ENCODE results near the gene TCTA.

DNA sequence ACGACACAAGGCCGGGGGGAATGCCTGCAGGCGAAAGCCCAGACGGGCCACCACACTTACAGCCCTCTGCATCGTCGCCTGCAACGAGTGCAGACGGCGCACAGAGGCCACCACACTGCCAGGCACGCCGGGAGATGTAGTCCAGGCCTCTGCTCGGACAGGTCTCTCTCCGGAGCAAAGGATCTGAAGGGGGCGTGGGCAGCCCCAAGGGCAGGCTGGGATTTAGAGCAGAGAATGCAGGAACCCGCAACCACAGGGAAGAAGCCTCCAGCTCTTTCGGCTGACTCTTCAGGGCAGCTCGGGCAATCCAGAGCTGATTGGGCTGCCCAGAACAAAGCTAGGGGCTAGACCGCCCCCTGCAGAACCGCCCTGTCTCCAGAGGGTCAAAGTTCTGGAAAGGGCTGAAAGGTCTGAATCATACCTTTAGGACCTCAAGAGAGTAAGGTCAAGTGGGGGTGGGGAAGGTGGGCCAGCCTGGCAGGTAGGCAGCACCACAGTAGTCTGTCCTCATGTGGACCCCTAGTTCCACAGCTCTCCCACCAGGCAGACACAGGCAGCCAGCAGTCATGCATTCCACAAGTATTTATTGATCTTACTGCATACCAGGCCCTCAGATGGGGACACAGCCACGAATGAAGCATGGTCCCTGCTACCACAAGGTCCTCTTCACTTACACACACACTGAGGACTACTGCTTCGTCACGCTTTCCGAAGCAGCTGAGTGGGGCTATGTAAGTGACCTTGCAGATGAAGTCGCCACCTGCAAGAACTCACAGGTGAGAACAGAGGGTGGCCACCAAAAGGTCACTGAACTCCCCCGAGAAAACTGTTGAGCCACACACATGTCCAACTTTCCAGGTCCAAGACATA, 10.4 kb downstream of the TCTA start, which contains the start of gene AMT:
- TF ChIP-seq, protein P1, sequence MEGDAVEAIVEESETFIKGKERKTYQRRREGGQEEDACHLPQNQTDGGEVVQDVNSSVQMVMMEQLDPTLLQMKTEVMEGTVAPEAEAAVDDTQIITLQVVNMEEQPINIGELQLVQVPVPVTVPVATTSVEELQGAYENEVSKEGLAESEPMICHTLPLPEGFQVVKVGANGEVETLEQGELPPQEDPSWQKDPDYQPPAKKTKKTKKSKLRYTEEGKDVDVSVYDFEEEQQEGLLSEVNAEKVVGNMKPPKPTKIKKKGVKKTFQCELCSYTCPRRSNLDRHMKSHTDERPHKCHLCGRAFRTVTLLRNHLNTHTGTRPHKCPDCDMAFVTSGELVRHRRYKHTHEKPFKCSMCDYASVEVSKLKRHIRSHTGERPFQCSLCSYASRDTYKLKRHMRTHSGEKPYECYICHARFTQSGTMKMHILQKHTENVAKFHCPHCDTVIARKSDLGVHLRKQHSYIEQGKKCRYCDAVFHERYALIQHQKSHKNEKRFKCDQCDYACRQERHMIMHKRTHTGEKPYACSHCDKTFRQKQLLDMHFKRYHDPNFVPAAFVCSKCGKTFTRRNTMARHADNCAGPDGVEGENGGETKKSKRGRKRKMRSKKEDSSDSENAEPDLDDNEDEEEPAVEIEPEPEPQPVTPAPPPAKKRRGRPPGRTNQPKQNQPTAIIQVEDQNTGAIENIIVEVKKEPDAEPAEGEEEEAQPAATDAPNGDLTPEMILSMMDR (IDR thresholded peaks at IDR 0.05) = no peak
- no peak for TF ChIP-seq POLR2A (IDR thresholded peaks at IDR 0.05)

All from esophagus squamous epithelium (tissue), 4 donors.